Ishikawa (cell line): ENCODE results near the gene LRP4.

ENCODE experiments used
- CEBPB ChIP-seq: IDR thresholded peaks from 2 replicates; pipeline ENCODE4 v1.6.1; 2012
- CREB1 ChIP-seq: IDR thresholded peaks from 2 replicates; pipeline ENCODE4 v1.6.1; 2012; ENCODE audit warnings: low read depth
- EGR1 ChIP-seq: IDR thresholded peaks from 2 replicates; pipeline ENCODE4 v1.6.1; 2012
- EP300 ChIP-seq: IDR thresholded peaks from 2 replicates; pipeline ENCODE4 v1.6.1; 2012; ENCODE audit warnings: borderline replicate concordance
- FOXM1 ChIP-seq: IDR thresholded peaks from 2 replicates; pipeline ENCODE4 v1.6.1; 2012; ENCODE audit warnings: low read depth, borderline replicate concordance
- NFIC ChIP-seq: IDR thresholded peaks from 2 replicates; pipeline ENCODE4 v1.6.1; 2012
- RAD21 ChIP-seq: IDR thresholded peaks from 2 replicates; pipeline ENCODE4 v1.6.1; 2012; ENCODE audit warnings: low read depth
- TAF1 ChIP-seq: IDR thresholded peaks from 2 replicates; pipeline ENCODE4 v1.6.1; 2012; ENCODE audit warnings: low read depth, mild to moderate bottlenecking
- TCF12 ChIP-seq: IDR thresholded peaks from 2 replicates; pipeline ENCODE4 v1.6.1; 2012; ENCODE audit warnings: low read depth
- TEAD4 ChIP-seq: IDR thresholded peaks from 2 replicates; pipeline ENCODE4 v1.6.1; 2012
- YY1 ChIP-seq: IDR thresholded peaks from 2 replicates; pipeline ENCODE4 v1.6.1; 2012; ENCODE audit warnings: low read depth
- TF ChIP-seq, protein P1 (sequence below): IDR thresholded peaks from 2 replicates; pipeline ENCODE4 v1.6.1; 2012
- TF ChIP-seq, protein P2 (sequence below): IDR thresholded peaks from 2 replicates; pipeline ENCODE4 v1.6.1; 2012; ENCODE audit warnings: low read depth, mild to moderate bottlenecking
- TF ChIP-seq, protein P3 (sequence below): IDR thresholded peaks from 2 replicates; pipeline ENCODE4 v1.6.1; 2012

DNA sequence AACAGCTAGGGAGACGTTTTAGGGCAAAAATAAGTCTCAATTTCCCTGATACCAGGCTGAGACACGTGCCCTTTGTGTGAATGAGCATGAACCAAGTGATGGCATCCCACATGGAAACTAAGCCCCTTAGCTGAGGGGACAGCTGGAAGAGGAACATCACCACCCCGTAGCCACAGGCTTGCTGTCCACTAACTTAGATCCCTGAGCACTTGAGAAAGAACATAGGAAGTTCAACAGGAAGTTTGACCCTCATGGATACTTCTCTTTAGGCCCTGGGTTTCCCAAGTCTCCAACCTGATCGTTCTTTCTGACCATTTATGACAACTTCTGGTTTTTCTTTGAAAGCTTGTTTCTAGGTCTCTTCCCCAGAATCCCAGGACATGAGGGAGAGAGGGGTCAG lies 60.7 kb downstream of the LRP4 start:
- TF ChIP-seq FOXM1: no peak
- TF ChIP-seq TAF1: no peak
- TF ChIP-seq, protein P1, sequence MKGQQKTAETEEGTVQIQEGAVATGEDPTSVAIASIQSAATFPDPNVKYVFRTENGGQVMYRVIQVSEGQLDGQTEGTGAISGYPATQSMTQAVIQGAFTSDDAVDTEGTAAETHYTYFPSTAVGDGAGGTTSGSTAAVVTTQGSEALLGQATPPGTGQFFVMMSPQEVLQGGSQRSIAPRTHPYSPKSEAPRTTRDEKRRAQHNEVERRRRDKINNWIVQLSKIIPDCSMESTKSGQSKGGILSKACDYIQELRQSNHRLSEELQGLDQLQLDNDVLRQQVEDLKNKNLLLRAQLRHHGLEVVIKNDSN: no peak
- no peak for TF ChIP-seq EP300
- TF ChIP-seq, protein P2, sequence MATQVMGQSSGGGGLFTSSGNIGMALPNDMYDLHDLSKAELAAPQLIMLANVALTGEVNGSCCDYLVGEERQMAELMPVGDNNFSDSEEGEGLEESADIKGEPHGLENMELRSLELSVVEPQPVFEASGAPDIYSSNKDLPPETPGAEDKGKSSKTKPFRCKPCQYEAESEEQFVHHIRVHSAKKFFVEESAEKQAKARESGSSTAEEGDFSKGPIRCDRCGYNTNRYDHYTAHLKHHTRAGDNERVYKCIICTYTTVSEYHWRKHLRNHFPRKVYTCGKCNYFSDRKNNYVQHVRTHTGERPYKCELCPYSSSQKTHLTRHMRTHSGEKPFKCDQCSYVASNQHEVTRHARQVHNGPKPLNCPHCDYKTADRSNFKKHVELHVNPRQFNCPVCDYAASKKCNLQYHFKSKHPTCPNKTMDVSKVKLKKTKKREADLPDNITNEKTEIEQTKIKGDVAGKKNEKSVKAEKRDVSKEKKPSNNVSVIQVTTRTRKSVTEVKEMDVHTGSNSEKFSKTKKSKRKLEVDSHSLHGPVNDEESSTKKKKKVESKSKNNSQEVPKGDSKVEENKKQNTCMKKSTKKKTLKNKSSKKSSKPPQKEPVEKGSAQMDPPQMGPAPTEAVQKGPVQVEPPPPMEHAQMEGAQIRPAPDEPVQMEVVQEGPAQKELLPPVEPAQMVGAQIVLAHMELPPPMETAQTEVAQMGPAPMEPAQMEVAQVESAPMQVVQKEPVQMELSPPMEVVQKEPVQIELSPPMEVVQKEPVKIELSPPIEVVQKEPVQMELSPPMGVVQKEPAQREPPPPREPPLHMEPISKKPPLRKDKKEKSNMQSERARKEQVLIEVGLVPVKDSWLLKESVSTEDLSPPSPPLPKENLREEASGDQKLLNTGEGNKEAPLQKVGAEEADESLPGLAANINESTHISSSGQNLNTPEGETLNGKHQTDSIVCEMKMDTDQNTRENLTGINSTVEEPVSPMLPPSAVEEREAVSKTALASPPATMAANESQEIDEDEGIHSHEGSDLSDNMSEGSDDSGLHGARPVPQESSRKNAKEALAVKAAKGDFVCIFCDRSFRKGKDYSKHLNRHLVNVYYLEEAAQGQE: no peak
- TF ChIP-seq TEAD4: no peak
- TF ChIP-seq RAD21: no peak
- TF ChIP-seq NFIC: no peak
- TF ChIP-seq EGR1: no peak
- TF ChIP-seq, protein P3, sequence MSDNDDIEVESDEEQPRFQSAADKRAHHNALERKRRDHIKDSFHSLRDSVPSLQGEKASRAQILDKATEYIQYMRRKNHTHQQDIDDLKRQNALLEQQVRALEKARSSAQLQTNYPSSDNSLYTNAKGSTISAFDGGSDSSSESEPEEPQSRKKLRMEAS: no peak
- TF ChIP-seq CEBPB: no peak
- TF ChIP-seq CREB1: no peak
- TF ChIP-seq TCF12: no peak
- TF ChIP-seq YY1: no peak
